NCI-H526 treated with DMSO at 0.1 percent for 48 hours (cell line): ENCODE results near the gene NHLH1.
A peak's percentile ranks its signal among the peaks of the same experiment; 100 is the strongest.
"Not testable (repeated sequence)": the region's sequence is repeated elsewhere in the genome, so short reads cannot be mapped to it uniquely, and the experiment has no call there.

ENCODE experiments used
- DNase-seq: peaks from one replicate; lab custom pipeline; 2025; lab: John Stamatoyannopoulos, UW

Gene NHLH1

DNA sequence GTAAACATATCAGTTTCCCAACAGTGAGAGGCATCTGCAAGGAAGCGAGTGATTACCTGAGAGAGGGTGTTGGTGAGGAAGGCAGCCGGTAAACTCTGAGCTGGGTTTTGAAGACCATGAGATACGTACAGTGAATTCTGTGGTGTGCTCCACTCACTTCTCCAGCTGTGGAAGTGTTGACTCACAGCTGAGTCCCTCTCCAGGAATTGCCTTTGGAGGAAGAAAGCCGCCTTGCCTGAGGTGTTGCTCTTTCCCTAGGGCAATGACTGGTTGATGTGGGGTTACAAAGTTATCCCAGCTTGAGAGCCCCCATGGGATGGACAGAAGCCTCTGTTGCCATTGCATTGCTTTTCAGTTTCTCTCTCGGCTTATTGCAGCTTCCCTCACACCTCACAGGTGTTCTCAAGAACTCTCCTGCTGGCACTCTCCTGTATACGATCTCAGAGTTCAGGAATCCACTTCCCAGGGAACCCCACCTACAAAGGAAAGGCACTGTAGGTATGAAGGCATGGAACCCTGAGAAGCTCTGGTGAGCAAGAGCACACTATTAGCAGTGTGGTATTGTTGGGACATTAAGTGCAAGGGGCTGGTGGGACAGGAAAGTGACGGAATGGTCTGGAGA lies 10.8 kb downstream of the NHLH1 start:
- no peak for DNase-seq

DNA sequence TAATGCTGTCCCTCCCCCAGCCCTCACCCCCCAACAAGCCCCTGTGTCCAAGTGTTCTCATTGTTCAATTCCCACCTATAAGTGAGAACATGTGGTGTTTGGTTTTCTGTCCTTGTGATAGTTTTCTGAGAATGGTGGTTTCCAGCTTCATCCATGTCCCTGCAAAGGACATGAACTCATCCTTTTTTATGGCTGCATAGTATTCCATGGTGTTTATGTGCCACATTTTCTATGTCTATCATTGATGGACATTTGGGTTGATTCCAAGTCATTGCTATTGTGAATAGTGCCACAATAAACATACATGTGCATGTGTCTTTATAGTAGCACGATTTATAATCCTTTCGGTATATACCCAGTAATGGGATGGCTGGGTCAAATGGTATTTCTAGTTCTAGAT lies 17.9 kb downstream of the NHLH1 start:
- not testable (repeated sequence) for DNase-seq

DNA sequence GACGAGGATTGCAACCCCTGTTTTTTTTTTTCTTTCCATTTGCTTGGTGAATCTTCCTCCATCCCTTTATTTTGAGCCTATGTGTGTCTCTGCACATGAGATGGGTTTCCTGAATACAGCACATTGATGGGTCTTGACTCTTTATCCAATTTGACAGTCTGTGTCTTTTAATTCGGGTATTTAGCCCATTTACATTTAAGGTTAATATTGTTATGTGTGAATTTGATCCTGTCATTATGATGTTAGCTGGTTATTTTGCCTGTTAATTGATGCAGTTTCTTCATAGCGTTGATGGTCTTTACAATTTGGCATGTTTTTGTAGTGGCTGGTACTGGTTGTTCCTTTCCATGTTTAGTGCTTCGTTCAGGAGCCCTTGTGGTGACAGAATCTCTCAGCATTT lies 21.5 kb downstream of the NHLH1 start:
- not testable (repeated sequence) for DNase-seq

- DNase-seq: no peak
Measured at GRCh38 chr1:160394673-160395072, 27.8 kb downstream of the NHLH1 start.

DNA sequence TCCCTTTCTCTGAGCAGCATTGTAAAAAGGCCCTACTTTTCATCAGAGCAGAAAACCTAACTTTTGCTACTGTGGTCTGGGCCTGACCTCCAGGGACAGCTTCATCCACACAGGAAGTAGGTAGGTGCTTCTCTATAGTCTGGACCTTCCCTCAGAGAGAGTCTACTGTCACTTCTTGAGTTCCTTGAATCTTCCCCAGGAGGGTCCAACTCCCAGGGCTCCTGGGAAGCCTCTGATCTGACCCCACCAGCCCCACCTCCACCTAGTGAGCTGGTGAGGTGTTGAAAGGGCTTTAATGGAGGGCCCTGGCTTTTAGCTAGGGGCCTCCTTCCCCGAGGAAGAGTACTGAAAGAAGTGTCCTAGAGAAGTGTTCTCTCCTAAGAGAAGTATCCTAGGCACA lies 30.8 kb downstream of the NHLH1 start:
- DNase-seq: no peak

GRCh38 chr1:160398823-160399222 lies 32.0 kb downstream of the NHLH1 start:
- no peak for DNase-seq

DNA sequence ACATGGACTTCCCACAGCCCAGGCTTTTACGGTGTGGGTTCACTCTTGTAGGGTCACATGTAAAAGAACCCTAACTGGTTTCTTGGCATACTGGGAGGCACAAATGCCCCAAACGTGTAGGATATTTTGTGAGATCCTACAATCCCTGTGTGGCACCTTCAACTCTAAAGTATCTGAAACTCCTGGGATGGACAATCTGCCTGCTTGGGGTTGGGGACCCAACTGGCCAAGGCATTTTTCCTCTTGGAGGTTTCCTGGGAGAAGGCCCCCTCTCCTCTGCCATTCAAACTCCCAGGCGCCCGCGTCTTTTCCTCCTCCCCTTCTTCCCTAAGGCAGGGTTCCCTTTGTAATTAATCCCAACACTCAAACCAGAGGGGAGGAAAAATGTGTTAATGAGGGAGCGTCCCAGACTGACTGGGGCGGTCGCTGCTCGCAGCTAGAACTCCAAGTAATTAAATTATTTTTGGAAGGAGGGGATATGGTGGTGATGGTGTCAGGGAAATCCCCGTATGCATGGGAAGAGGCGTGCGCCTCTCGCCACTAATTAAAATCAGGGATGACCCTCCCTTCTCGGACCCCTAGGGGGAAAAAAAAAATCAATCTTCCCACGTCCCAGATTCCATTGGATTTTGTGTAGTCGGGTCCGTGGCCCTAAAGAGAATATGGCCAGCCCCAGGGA lies 32.8 kb downstream of the NHLH1 start:
- DNase-seq: no peak

GRCh38 chr1:160400223-160400645 lies 33.4 kb downstream of the NHLH1 start, which contains the start of gene VANGL2:
Gene VANGL2 (plus strand): TSS chr1:160400564. CDS start chr1:160415838, 15,274 bp downstream.
- DNase-seq: peak; percentile 83

DNA sequence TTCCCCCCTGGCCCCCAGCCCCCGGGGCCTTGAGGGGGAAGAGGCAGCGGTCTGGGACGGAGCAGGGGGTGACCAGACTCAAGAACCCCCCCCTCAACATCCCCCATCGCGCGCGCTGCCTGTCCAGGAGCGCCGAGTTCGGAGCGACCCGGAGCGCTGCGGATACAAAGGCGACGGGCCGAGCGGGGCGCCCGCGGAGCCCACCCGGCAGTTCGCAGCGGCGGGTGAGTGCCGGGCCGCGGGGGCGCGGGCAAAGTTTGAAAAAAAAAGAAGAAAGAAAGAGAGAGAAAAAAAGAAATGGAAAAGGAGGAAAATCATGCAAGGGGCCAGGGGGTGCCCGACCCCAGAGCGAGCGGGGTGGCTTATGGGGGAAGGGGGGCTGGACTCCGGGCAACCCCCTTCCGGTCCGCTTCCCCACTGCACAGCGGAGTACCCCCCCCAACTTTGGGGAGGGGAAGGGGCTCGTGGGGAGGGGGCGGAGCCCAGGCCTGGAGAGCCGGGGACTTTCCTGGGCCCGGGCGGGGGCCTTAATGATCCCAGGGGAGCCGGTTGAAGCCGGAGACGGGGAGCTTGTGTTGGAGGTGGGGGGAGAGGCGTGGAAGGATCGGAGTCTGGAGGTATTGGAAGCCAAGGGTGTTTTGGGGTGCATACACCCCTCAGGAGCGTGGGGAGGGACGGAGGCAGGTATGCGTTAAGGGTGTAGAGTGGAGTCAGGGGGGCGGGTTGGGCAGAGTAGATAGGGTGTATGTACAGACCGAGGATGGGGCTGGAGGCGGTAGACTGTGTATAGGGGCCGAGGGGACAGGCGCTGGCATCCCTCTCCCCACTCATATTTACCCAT lies 34.0 kb downstream of the NHLH1 start:
- no peak for DNase-seq

- DNase-seq: peak; percentile 36
Measured at GRCh38 chr1:160401487-160401805, 34.6 kb downstream of the NHLH1 start.

GRCh38 chr1:160402001-160402795 lies 35.3 kb downstream of the NHLH1 start:
- DNase-seq: no peak

DNA sequence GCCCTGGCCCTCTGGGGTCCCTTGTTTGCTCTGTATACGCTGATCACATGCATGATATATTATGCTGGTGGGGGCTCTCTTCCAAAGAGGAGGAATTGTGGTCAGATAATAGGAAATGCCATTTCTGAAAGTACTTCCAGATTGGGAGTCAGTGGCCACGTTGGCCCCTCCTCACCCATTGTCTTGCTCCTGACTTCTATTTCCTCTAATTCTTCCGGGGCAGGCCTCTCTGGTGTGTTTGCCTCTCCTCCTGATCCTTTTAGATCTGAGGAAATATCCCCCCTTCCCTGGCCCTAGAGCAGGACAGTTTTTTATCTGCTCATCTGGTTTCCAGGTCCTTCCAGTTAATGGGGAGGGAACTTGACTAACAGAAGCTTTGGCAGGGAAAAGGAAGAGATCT lies 36.4 kb downstream of the NHLH1 start:
- DNase-seq: no peak

GRCh38 chr1:160404094-160404493 lies 37.2 kb downstream of the NHLH1 start:
- no peak for DNase-seq

DNA sequence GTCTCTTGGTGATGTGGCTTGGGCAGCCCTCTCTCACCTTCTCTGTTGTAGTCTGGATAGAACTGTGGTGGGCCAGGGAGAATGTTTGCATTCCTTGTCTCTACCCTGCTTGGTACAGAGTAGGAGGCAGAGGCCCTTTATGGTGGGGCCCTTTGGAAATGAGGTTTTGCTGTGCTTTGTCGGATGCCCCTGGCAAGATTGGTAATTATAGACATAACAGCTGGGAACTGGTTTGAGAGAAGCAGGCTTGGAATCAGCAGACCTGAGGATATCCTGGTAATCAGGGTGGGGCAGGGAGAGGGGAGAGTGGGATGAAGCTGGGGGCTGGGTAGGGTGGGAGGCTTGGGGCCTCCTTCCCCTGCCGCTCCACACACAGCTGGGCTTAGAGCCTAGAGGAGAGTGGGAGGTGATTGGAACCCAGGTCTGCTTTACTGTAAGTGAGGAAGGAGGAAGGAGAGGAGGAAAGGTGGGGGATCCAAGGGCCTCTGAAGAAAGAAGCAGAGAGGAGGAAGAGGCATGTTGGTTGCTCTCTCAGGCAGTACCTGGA lies 38.5 kb downstream of the NHLH1 start:
- DNase-seq: no peak

- DNase-seq: no peak
Measured at GRCh38 chr1:160406131-160406968, 39.5 kb downstream of the NHLH1 start.

GRCh38 chr1:160407839-160408801 lies 41.2 kb downstream of the NHLH1 start:
- DNase-seq: no peak

GRCh38 chr1:160408864-160409263 lies 42.0 kb downstream of the NHLH1 start:
- DNase-seq: no peak

GRCh38 chr1:160409486-160409885 lies 42.6 kb downstream of the NHLH1 start:
- no peak for DNase-seq

GRCh38 chr1:160410406-160411005 lies 43.6 kb downstream of the NHLH1 start:
- DNase-seq: no peak
